Mucosa of descending colon (tissue), 3 donors: ENCODE measurements around the gene GNG7. TPM values are rescaled to one million over a fixed set of nuclear protein-coding genes. Genes with fewer than 3 reads are reported as not detected.

Experiments
- ATAC-seq: fragments of 200-7000 bp; cut with Tn5 transposase; one replicate; pipeline ENCODE4 v1.9.1; 2020; ENCODE audit warnings: mild to moderate bottlenecking, moderate library complexity
- DNase-seq, 3 donors: peaks; one replicate each; pipeline ENCODE4 v3.0.0-alpha.2; 2020
- H3K36me3 ChIP-seq: fragments of 200-600 bp; one replicate; pipeline ENCODE4 v1.8.0; 2021; ENCODE audit warnings: low read depth, mild to moderate bottlenecking
- H3K4me1 ChIP-seq: fragments of 200-600 bp; one replicate; pipeline ENCODE4 v1.8.0; 2021; ENCODE audit warnings: low read depth, mild to moderate bottlenecking
- H3K4me3 ChIP-seq: fragments of 200-600 bp; one replicate; pipeline ENCODE4 v1.8.0; 2021; ENCODE audit warnings: mild to moderate bottlenecking
- H3K9me3 ChIP-seq: fragments of 200-600 bp; one replicate; pipeline ENCODE4 v1.8.0; 2021; ENCODE audit warnings: mild to moderate bottlenecking
- intact Hi-C, 2 donors: fragments of 100-400 bp; cut with DNase I in 1 of 2; cut with micrococcal nuclease in 1 of 2; formaldehyde crosslinking; loops; one replicate each; pipeline versions ENCODE4 v1.11.0 to v1.11.1; 2022; cut with DNase I, micrococcal nuclease
- microRNA-seq: library from miRNA; unstranded; fragments of <30 nt; microRNA quantifications from one replicate; pipeline ENCODE4, GENCODE V29; 2019
- total RNA-seq, 3 donors: library from RNA; stranded (reverse); fragmentation: NEBNext Ultra II Directional in 2 of 3; extraction: Animal tissue kit (Norgen Biotek cat#: 25700) in 2 of 3; gene quantifications; one replicate each; pipeline versions ENCODE4 v1.2.1 to v1.2.4, GENCODE V29; 2021 to 2023
- TF ChIP-seq, protein P1 (sequence below): fragments of 200-600 bp; IDR thresholded peaks from one replicate; pipeline ENCODE4 v1.8.0; 2022; ENCODE audit warnings: antibody characterized with exemption, mild to moderate bottlenecking
- donor health status: DM: no; HTN: no; CAD: no; lungs with moderate emphysema.
- donor health status: DM: no; HTN: no; CAD: no.
- donor health status: DM: no; HTN: yes; CAD: no.

The GNG7 gene
- total RNA-seq, 3 donors from 2014 or later, result 2.5 to 6.9 (median 2.9) TPM

GRCh38 chr19:2462635-2463421 lies 239.7 kb downstream of the GNG7 start:
- Histone ChIP-seq H3K36me3 (no peaks in the 10 kb centered on the region), H3K9me3 (no peaks in the 10 kb centered on the region), H3K4me1 (peaks cover 19% of the 10 kb centered on the region), H3K4me3 (no peak overlapping the region)
- peak; percentile 82 for ATAC-seq
- TF ChIP-seq, protein P1, sequence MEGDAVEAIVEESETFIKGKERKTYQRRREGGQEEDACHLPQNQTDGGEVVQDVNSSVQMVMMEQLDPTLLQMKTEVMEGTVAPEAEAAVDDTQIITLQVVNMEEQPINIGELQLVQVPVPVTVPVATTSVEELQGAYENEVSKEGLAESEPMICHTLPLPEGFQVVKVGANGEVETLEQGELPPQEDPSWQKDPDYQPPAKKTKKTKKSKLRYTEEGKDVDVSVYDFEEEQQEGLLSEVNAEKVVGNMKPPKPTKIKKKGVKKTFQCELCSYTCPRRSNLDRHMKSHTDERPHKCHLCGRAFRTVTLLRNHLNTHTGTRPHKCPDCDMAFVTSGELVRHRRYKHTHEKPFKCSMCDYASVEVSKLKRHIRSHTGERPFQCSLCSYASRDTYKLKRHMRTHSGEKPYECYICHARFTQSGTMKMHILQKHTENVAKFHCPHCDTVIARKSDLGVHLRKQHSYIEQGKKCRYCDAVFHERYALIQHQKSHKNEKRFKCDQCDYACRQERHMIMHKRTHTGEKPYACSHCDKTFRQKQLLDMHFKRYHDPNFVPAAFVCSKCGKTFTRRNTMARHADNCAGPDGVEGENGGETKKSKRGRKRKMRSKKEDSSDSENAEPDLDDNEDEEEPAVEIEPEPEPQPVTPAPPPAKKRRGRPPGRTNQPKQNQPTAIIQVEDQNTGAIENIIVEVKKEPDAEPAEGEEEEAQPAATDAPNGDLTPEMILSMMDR, result no peak
- intact Hi-C loops, result no loop called here
- DNase-seq, result peak; percentile 79 to 88 (median 83)

DNA sequence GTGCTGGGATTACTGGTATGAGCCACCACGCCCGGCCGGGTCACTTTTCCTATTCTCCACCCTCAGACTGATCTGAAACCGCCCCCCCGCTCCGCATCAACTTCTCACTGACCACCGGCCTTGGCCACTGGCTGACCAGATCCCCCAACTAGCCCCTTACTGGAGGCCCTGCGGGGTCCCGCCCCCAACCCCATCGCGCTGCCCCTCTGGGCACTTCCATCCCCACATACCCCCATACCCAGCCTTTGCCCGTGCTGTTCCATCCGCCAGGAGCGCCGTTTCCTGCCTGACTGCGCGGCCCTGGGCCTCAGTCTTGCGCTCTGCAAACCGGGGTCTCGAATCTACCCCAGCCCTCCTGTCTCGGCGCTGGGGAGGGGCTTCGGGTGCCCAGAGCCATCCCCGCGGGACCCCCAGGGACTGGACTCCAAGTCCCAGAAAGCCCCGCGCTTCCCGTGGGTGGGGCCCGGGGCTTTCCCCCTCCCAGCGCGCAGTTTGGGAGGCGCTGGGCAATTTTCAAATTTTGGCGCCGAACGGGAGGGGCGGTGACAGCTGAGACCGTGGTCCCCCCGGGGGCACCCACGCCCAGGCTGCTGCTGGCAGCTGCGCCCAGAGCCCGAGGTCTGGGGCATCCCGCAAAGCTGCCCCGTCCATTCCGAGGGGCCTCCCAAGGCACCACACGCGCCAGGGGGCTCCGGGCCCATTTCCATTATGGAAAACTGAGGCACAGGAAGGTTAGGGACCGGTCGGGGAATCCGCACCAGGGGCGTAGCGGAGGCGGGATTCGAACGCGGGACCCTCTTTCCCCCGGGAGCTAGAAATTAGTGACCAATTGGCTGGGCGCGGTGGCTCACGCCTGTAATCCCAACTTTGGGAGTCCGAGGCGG lies 240.5 kb downstream of the GNG7 start:
- peaks cover 22% of the 10 kb centered on the region for H3K4me1 ChIP-seq
- ATAC-seq (peak; percentile 71), DNase-seq (peak; percentile 59 to 76 (median 73))
- no peaks in the 10 kb centered on the region for H3K9me3 ChIP-seq
- TF ChIP-seq, protein P1, result no peak
- intact Hi-C loops, result no loop called here
- no peaks in the 10 kb centered on the region for H3K36me3 ChIP-seq
- no peak overlapping the region for H3K4me3 ChIP-seq

Small RNA genes lying within 50 kb of the gene (microRNA-seq; reads per million reads assigned to microRNA genes)
- not detected for gene MIR7850

Other genes with a start within 250 kb of the GNG7 start
- gene LMNB2, start 245.7 kb downstream of the GNG7 start, total RNA-seq, result 10 to 100 TPM; 21.1 to 47.8 (median 22.1) TPM
- 10 to 100 TPM; 30.6 to 45.5 (median 35.9) TPM for gene GADD45B, start 226.6 kb downstream of the GNG7 start, total RNA-seq
- gene DIRAS1, start 18.7 kb upstream of the GNG7 start, total RNA-seq, result 1 to 10 TPM in 1 of 3 donors, under 1 TPM in 2; 0.20 to 1.7 (median 0.80) TPM
- gene SLC39A3, start 37.3 kb upstream of the GNG7 start, total RNA-seq, result 10 to 100 TPM; 15.5 to 20.9 (median 19.2) TPM
- gene SGTA, start 80.6 kb upstream of the GNG7 start, total RNA-seq, result 10 to 100 TPM; 37.7 to 52.7 (median 48.9) TPM
- 10 to 100 TPM; 38.5 to 53.1 (median 46.6) TPM for gene THOP1, start 82.8 kb upstream of the GNG7 start, total RNA-seq
- 1 to 10 TPM; 3.0 to 4.7 (median 3.9) TPM for gene ZNF554, start 117.2 kb upstream of the GNG7 start, total RNA-seq
- 1 to 10 TPM; 3.0 to 8.4 (median 4.8) TPM for gene ZNF555, start 138.8 kb upstream of the GNG7 start, total RNA-seq
- under 1 TPM in 1 of 3 donors, not detected in 2; 0.29 TPM for gene ZNF556, start 164.6 kb upstream of the GNG7 start, total RNA-seq
- 10 to 100 TPM in 2 of 3 donors, 1 to 10 TPM in 1; 8.9 to 19.1 (median 14.4) TPM for gene ZNF57, start 198.2 kb upstream of the GNG7 start, total RNA-seq
- gene ZNF77, start 242.3 kb upstream of the GNG7 start, total RNA-seq, result 1 to 10 TPM; 4.1 to 4.5 (median 4.1) TPM